B cell (primary cell): ENCODE results near the gene SLC2A4RG.

Experiments used
- CTCF ChIP-seq: fragments of 200-600 bp; IDR thresholded peaks from one replicate; pipeline ENCODE4 v1.8.0; 2022; ENCODE audit warnings: antibody characterized with exemption, mild to moderate bottlenecking
- EZH2 ChIP-seq: IDR thresholded peaks from 2 replicates; pipeline ENCODE4 v1.6.1; 2012; ENCODE audit warnings: borderline replicate concordance, low read depth, mild to moderate bottlenecking, moderate library complexity, low read length; ENCODE audit not compliant: insufficient read depth, poor library complexity, severe bottlenecking

- no peak for TF ChIP-seq CTCF
- no peak for TF ChIP-seq EZH2
Observed at GRCh38 chr20:63711085-63711645, 28.4 kb upstream of the SLC2A4RG start.
